SU-DHL-6 (cell line): ENCODE results near the gene CD38.

Source experiments
- H2AFZ ChIP-seq: fragments of 200-600 bp; sonication (generic); 2 replicates; pipeline ENCODE4 v1.6.1; 2014; ENCODE audit warnings: low read depth, mild to moderate bottlenecking, moderate library complexity, mixed read lengths, antibody characterized with exemption, low read length; ENCODE audit not compliant: severe bottlenecking
- H3F3A ChIP-seq: fragments of 200-600 bp; shearing (Covaris generic); 2 replicates; pipeline ENCODE4 v1.6.0; 2016; ENCODE audit warnings: antibody characterized with exemption, mild to moderate bottlenecking; ENCODE audit not compliant: insufficient read depth
- H3K27ac ChIP-seq: fragments of 200-600 bp; sonication (generic); 2 replicates; pipeline ENCODE4 v1.5.1; 2016; ENCODE audit warnings: low read depth, mild to moderate bottlenecking, low read length, moderate library complexity, mixed read lengths
- H3K27me3 ChIP-seq: fragments of 200-600 bp; sonication (generic), shearing (Covaris generic); 2 replicates; pipeline ENCODE4 v1.6.0; 2014; ENCODE audit warnings: mild to moderate bottlenecking, low read length
- H3K36me3 ChIP-seq: fragments of 200-600 bp; sonication (generic); 2 replicates; pipeline ENCODE4 v1.6.1; 2014; ENCODE audit warnings: mild to moderate bottlenecking, low read length, mixed read lengths
- H3K4me2 ChIP-seq: fragments of 300-600, 200-600 bp; shearing (Covaris generic), sonication (generic); 2 replicates; pipeline ENCODE4 v1.6.0; 2014; ENCODE audit warnings: low read length, low read depth, mild to moderate bottlenecking; ENCODE audit not compliant: poor library complexity, severe bottlenecking
- H3K4me3 ChIP-seq: fragments of 200-600 bp; sonication (generic); 2 replicates; pipeline ENCODE4 v1.5.1; 2014; ENCODE audit warnings: antibody characterized with exemption, low read length, mild to moderate bottlenecking, mixed read lengths; ENCODE audit not compliant: insufficient read depth, poor library complexity, severe bottlenecking
- H3K79me2 ChIP-seq: fragments of 200-600 bp; sonication (generic); 2 replicates; pipeline ENCODE4 v1.6.1; 2014; ENCODE audit warnings: mild to moderate bottlenecking, low read length, moderate library complexity; ENCODE audit not compliant: insufficient read depth
- H3K9ac ChIP-seq: fragments of 200-600 bp; sonication (generic); 2 replicates; pipeline ENCODE4 v1.7.0; 2014; ENCODE audit warnings: mild to moderate bottlenecking, low read length
- H3K9me2 ChIP-seq: fragments of 200-600 bp; sonication (generic); replicated peaks from 2 replicates; pipeline ENCODE4 v1.6.1; 2014; ENCODE audit warnings: low read length; ENCODE audit not compliant: insufficient read depth
- H3K9me3 ChIP-seq: fragments of 200-600 bp; sonication (generic); 2 replicates; pipeline ENCODE4 v1.6.1; 2014; ENCODE audit warnings: low read length, mixed read lengths; ENCODE audit not compliant: insufficient read depth
- H4K20me1 ChIP-seq: fragments of 200-600 bp; sonication (generic); 2 replicates; pipeline ENCODE4 v1.6.1; 2014; ENCODE audit warnings: low read depth, mild to moderate bottlenecking, antibody characterized with exemption, low read length, moderate library complexity, mixed read lengths
- EZH2phosphoT487 ChIP-seq: fragments of 200-600 bp; sonication (generic), shearing (Covaris generic); conservative IDR thresholded peaks from 2 replicates; pipeline ENCODE4 v1.6.1; 2018; ENCODE audit warnings: mild to moderate bottlenecking, antibody characterized with exemption, low read length, moderate library complexity, mixed read lengths
- TF ChIP-seq, protein P1 (sequence below): fragments of 200-600 bp; sonication (generic); IDR thresholded peaks from one replicate; pipeline ENCODE4 v1.5.1; 2017; ENCODE audit warnings: antibody characterized with exemption, mild to moderate bottlenecking, low read length, moderate library complexity; ENCODE audit not compliant: insufficient read depth, poor library complexity, severe bottlenecking

The CD38 gene

GRCh38 chr4:15868111-15868510, 90.0 kb downstream of the CD38 start:
- Histone ChIP-seq H3K9me2 (no peaks in the 10 kb centered on the region), H3K9ac (no peak overlapping the region), H3K36me3 (no peaks in the 10 kb centered on the region), H3K79me2 (no peaks in the 10 kb centered on the region), H3F3A (no peaks in the 10 kb centered on the region), H3K27ac (no peak overlapping the region), H4K20me1 (no peaks in the 10 kb centered on the region), H3K9me3 (no peaks in the 10 kb centered on the region), H3K27me3 (no peaks in the 10 kb centered on the region), H2AFZ (no peak overlapping the region), H3K4me3 (no peak overlapping the region), H3K4me2 (no peak overlapping the region)
- TF ChIP-seq, protein P1, sequence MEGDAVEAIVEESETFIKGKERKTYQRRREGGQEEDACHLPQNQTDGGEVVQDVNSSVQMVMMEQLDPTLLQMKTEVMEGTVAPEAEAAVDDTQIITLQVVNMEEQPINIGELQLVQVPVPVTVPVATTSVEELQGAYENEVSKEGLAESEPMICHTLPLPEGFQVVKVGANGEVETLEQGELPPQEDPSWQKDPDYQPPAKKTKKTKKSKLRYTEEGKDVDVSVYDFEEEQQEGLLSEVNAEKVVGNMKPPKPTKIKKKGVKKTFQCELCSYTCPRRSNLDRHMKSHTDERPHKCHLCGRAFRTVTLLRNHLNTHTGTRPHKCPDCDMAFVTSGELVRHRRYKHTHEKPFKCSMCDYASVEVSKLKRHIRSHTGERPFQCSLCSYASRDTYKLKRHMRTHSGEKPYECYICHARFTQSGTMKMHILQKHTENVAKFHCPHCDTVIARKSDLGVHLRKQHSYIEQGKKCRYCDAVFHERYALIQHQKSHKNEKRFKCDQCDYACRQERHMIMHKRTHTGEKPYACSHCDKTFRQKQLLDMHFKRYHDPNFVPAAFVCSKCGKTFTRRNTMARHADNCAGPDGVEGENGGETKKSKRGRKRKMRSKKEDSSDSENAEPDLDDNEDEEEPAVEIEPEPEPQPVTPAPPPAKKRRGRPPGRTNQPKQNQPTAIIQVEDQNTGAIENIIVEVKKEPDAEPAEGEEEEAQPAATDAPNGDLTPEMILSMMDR: no peak
- no peak for TF ChIP-seq EZH2phosphoT487

DNA sequence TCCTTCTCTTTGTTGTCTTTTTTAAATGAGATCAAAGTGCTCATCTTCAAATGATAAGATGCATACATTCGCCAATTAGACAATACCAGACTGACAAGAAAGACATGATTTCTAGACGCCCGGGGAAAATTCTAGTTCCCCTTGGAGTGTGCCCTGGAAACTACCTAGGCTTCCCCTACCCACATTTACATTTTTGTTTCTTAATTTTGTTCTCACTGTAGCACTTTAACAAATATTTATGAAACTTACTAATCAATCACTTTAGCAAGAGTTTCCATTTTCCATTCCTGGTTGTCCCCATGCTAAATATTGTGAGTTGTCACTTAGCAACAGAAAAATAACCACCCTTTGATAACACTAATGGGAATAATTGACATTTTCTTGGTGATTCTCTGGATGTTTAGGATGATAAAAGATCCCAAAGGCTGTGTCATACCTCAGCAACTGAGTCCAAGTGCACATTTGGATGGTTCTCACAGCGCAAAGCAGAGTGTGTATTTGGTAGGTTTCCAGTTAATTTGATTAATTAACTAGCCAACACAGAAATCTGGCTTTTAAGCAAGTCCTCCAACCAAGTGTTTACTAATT, 90.8 kb downstream of the CD38 start:
- no peak for TF ChIP-seq EZH2phosphoT487
- TF ChIP-seq, protein P1: no peak
- H3K9me2 ChIP-seq: no peaks in the 10 kb centered on the region
- no peak overlapping the region for H2AFZ ChIP-seq
- H3K27ac ChIP-seq: no peak overlapping the region
- no peaks in the 10 kb centered on the region for H3F3A ChIP-seq
- H3K4me3 ChIP-seq: no peak overlapping the region
- H4K20me1 ChIP-seq: no peaks in the 10 kb centered on the region
- no peaks in the 10 kb centered on the region for H3K9me3 ChIP-seq
- H3K4me2 ChIP-seq: no peak overlapping the region
- no peak overlapping the region for H3K9ac ChIP-seq
- no peaks in the 10 kb centered on the region for H3K27me3 ChIP-seq
- no peaks in the 10 kb centered on the region for H3K36me3 ChIP-seq
- H3K79me2 ChIP-seq: no peaks in the 10 kb centered on the region

- Histone ChIP-seq H3K79me2 (no peaks in the 10 kb centered on the region), H3K36me3 (no peaks in the 10 kb centered on the region), H3F3A (no peaks in the 10 kb centered on the region), H3K9ac (no peak overlapping the region), H3K27me3 (no peaks in the 10 kb centered on the region), H4K20me1 (no peaks in the 10 kb centered on the region), H2AFZ (no peak overlapping the region), H3K4me3 (no peak overlapping the region), H3K9me3 (no peaks in the 10 kb centered on the region), H3K9me2 (no peaks in the 10 kb centered on the region), H3K27ac (no peak overlapping the region), H3K4me2 (no peak overlapping the region)
- TF ChIP-seq, protein P1: no peak
- no peak for TF ChIP-seq EZH2phosphoT487
Observed at GRCh38 chr4:15870079-15870478, 92.0 kb downstream of the CD38 start.
